Measurements from ENCODE around the gene SLC43A2. TPM values are rescaled to one million over a fixed set of nuclear protein-coding genes. Genes with fewer than 3 reads are reported as not detected.
A peak's percentile ranks its signal among the peaks of the same experiment; 100 is the strongest.

Gene SLC43A2
- total RNA-seq, 1 experiment from 2014 or later, result 6.8 TPM

GRCh38 chr17:1577182-1577581 is 51.5 kb downstream of the SLC43A2 start:
- H3K27me3 ChIP-seq (ENCODE audit: insufficient read depth, low read depth), result no peaks in the 10 kb centered on the region
- no peaks in the 10 kb centered on the region for H3K36me3 ChIP-seq (ENCODE audit: low read depth)
- DNase-seq, result peak in 1 of 2 experiments; percentile 73
- no peaks in the 10 kb centered on the region for H3K9me3 ChIP-seq (ENCODE audit: insufficient read depth, low read depth)
- H3K4me3 ChIP-seq, result no peak overlapping the region
- H2AFZ ChIP-seq, result no peak overlapping the region
- CTCF ChIA-PET, result no interaction called here
- BruUV-seq (replicated peaks), result no TSS peak
- peaks cover 13% of the 10 kb centered on the region for H3K4me1 ChIP-seq (replicated peaks; ENCODE audit: insufficient read depth)
- TF ChIP-seq CTCF (conservative IDR thresholded peaks at IDR 0.05) (no peak), EZH2 (IDR thresholded peaks at IDR 0.05; ENCODE audit: low read depth) (no peak)
- H3K79me2 ChIP-seq (ENCODE audit: low read depth), result no peaks in the 10 kb centered on the region
- peaks cover 34% of the 10 kb centered on the region for H3F3A ChIP-seq (ENCODE audit: insufficient read depth, low read depth)
- POLR2A ChIA-PET (ENCODE audit: unreplicated experiment), result interaction anchor here (0.6 kb wide), 2 partner anchors 57 to 73 kb away, joined by 3 to 4 read pairs; no protein-coding TSS in a partner anchor
- intact Hi-C loops (cut with micrococcal nuclease; ENCODE audit: unreplicated experiment), result loop anchor here (1.0 kb wide), 1 partner anchor 13 kb away; no protein-coding TSS in a partner anchor
- H3K9me2 ChIP-seq (ENCODE audit: insufficient read depth), result no peaks in the 10 kb centered on the region
- H3K4me2 ChIP-seq, result peak overlapping the region; percentile 35
- H3K27ac ChIP-seq, result peak overlapping the region; percentile 30; the same call in 1 of the 2 replicates
- H4K20me1 ChIP-seq (ENCODE audit: insufficient read depth), result no peaks in the 10 kb centered on the region

- Histone ChIP-seq H3K4me1 (replicated peaks; ENCODE audit: insufficient read depth) (peaks cover 13% of the 10 kb centered on the region), H3K79me2 (ENCODE audit: low read depth) (no peaks in the 10 kb centered on the region), H4K20me1 (ENCODE audit: insufficient read depth) (no peaks in the 10 kb centered on the region), H3K4me2 (no peak overlapping the region), H3F3A (ENCODE audit: insufficient read depth, low read depth) (peaks cover 34% of the 10 kb centered on the region), H3K27ac (no peak overlapping the region), H3K27me3 (ENCODE audit: insufficient read depth, low read depth) (no peaks in the 10 kb centered on the region), H3K36me3 (ENCODE audit: low read depth) (no peaks in the 10 kb centered on the region), H3K9me2 (ENCODE audit: insufficient read depth) (no peaks in the 10 kb centered on the region), H2AFZ (no peak overlapping the region), H3K4me3 (no peak overlapping the region), H3K9me3 (ENCODE audit: insufficient read depth, low read depth) (no peaks in the 10 kb centered on the region)
- intact Hi-C loops (cut with micrococcal nuclease; ENCODE audit: unreplicated experiment), result no loop called here
- no TSS peak for BruUV-seq (replicated peaks)
- POLR2A ChIA-PET (ENCODE audit: unreplicated experiment), result no interaction called here
- TF ChIP-seq CTCF (conservative IDR thresholded peaks at IDR 0.05) (no peak), EZH2 (IDR thresholded peaks at IDR 0.05; ENCODE audit: low read depth) (no peak)
- peak in 1 of 2 experiments; percentile 29 for DNase-seq
- CTCF ChIA-PET, result interaction anchor here (0.6 kb wide), 1 partner anchor 178 kb away, joined by 6 read pairs; no protein-coding TSS in a partner anchor
These were observed 52.1 kb downstream of the SLC43A2 start for GRCh38 chr17:1576500-1576899.

DNA sequence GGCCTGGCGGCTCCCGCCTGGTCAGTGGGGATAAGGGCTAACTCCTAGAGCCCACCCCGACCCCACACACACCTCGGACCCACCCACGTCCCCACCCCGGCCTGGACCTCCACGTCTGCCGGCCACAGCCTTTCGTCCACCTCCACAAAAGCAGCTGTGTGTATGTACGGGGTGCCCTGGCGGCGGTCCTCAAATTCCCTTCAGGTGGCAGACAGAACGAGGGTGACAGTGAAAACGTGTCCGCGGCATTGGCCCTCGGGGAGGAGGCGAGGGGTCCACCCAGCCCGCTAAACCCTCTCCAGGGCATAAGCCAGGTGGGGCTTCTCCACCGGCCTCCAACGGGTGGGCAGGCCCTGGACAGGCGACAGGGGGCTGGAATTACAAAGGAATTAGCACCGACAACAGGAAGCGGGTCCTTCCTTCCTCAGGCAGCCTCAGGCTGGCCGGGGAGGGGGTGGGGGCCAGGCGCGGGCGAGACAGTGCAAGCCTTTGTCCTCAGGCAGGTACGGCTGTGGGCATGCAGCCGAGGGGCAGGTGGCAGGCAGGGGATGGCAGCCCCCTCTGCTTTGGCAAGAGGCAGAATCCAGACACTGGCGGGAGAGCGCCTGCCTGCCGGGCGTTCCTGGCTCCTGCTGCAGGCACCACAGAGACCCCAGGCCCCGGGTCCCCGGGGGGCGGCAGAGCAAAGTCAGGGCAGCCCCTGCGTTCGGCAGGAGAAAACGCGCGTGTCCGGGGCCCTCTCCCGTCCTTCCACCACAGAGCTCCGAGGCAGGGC is 53.8 kb downstream of the SLC43A2 start:
- no peaks in the 10 kb centered on the region for H3K27me3 ChIP-seq (ENCODE audit: insufficient read depth, low read depth)
- no peaks in the 10 kb centered on the region for H4K20me1 ChIP-seq (ENCODE audit: insufficient read depth)
- no peak overlapping the region for H2AFZ ChIP-seq
- no peaks in the 10 kb centered on the region for H3K79me2 ChIP-seq (ENCODE audit: low read depth)
- ChIA-PET CTCF (interaction anchor here (0.5 to 1.5 kb wide), 9 partner anchors 15 to 884 kb away, joined by 3 to 28 read pairs (median 7); partner anchors contain the start of genes RILP and SLC43A2), POLR2A (ENCODE audit: unreplicated experiment) (interaction anchor here (0.6 to 0.8 kb wide), 2 partner anchors 15 to 142 kb away, joined by 4 to 7 read pairs; no protein-coding TSS in a partner anchor)
- intact Hi-C loops (cut with micrococcal nuclease; ENCODE audit: unreplicated experiment), result loop anchor here (1.0 to 5.0 kb wide), 3 partner anchors 55 to 467 kb away; partner anchors contain the start of gene OVCA2
- H3K36me3 ChIP-seq (ENCODE audit: low read depth), result no peaks in the 10 kb centered on the region
- peaks cover 13% of the 10 kb centered on the region for H3K4me1 ChIP-seq (replicated peaks; ENCODE audit: insufficient read depth)
- no peaks in the 10 kb centered on the region for H3K9me3 ChIP-seq (ENCODE audit: insufficient read depth, low read depth)
- H3K9me2 ChIP-seq (ENCODE audit: insufficient read depth), result no peaks in the 10 kb centered on the region
- peaks cover 34% of the 10 kb centered on the region for H3F3A ChIP-seq (ENCODE audit: insufficient read depth, low read depth)
- BruUV-seq (replicated peaks), result no TSS peak
- DNase-seq, result no peak
- TF ChIP-seq EZH2 (IDR thresholded peaks at IDR 0.05; ENCODE audit: low read depth) (no peak), CTCF (conservative IDR thresholded peaks at IDR 0.05) (no peak)
- H3K27ac ChIP-seq, result no peak overlapping the region
- no peak overlapping the region for H3K4me3 ChIP-seq
- no peak overlapping the region; the same call in 1 of the 2 replicates for H3K4me2 ChIP-seq

Data from PC-9 (cell line).